HG03175 (cell line): ENCODE measurements around the gene ARCN1.
"Not testable (repeated sequence)": the region's sequence is repeated elsewhere in the genome, so short reads cannot be mapped to it uniquely, and the experiment has no call there.

Experiments used
- ATAC-seq: cut with Tn5 transposase; IDR thresholded peaks from one replicate; pipeline ENCODE4 v1.9.1; 2021; ENCODE audit warnings: mild to moderate bottlenecking, moderate library complexity; ENCODE audit not compliant: unreplicated experiment

Gene ARCN1

DNA sequence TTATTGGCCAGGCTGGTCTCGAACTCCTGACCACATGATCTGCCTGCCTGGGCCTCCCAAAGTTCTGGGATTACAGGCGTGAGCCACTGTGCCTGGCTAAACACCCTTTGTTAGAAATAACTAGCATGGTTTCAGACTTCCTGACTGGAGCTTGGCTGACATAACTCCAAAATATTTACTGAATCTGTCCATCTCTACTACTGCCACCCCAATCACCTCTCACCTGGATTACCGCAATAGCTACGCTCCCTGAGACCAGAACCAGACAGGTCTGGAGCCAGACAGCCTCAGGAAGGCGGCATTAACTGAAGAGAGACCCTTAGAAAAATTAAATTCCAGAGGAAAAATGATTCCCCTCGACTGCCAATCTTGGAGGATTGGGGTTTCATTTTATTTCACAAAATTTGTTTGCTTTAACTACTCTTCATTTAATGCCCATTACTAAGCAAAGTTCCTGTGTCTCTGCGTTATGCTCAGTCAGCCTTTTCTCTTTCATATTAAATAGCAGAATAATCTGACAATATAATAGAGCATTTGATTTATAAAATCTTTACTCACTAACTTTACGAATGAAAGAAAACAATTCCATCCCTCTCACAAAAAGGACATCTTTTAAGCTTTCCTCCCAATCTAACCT, 28.1 kb upstream of the ARCN1 start:
- ATAC-seq, result no peak

DNA sequence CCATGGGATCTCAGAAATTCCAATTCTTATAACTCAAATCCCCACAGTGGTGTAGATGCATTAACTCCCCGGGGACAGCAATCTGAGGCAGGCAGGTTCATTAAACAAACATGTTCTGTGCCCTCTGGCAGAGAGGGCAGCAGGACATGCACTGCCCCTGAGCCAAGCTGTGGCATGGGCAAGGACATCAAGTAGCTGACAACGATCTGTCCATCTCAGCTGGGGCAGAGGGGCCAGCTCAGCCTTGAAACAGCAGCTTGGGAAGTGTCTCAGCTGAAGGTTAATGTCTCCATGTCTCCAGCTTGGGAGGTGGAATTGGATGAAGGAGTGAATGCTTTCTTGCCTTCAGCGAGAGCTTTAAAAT, 27.6 kb upstream of the ARCN1 start:
- no peak for ATAC-seq

DNA sequence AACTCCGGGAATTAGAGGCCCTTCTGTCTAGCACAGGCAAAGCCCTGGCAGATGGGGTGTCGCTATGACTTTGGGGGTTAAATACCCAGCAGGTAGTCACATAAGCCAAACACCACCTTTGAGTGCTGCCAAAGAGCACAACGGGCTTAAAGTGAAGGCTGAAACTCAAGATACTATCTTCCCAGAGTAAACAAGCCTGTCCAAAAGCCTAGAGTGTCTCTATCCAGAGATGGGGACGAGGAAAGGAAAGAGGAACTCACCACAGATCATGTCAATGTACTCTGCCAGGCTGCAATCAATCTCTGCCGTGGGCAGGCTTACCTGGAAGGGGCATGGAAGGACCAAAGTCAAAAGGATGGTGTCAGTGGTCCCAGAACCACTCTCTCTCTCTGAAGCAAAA, 26.7 kb upstream of the ARCN1 start:
- no peak for ATAC-seq

DNA sequence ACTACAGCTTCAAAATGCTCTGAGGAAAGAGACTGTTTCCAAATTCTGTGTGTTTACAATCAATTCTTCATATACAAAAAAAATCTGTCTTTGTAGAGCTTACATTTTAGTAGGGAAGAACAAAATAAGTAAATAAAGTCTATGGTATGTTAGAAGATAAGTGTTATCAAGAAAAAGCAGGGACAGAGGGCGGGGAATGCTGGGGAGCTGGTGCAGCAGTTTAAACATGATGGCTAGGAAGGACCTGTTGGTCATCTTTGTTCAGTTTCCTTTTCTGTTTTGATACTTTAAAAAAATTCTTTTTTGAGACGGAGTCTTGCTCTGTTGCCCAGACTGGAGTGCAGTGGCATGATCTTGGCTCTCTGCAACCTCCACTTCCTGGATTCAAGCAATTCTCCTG, 25.1 kb upstream of the ARCN1 start:
- ATAC-seq, result no peak

DNA sequence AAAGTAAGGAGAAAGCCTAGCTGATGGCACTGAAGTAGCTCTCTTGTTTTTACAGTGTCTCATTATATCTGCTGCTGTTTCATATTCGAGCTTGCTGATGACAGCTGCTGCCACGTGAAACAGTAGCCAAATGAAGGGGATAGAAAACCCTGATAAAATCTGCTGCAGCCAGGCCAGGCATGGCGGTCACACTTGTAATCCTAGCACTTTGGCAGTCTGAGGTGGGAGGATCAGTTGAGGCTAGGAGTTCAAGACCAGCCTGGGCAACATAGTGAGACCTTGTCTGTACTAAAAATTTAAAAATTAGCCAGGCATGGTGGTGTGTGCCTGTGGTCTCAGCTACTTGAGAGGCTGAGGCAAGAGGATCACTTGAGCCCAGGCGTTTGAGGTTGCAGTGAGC, 19.9 kb upstream of the ARCN1 start:
- ATAC-seq, result no peak

DNA sequence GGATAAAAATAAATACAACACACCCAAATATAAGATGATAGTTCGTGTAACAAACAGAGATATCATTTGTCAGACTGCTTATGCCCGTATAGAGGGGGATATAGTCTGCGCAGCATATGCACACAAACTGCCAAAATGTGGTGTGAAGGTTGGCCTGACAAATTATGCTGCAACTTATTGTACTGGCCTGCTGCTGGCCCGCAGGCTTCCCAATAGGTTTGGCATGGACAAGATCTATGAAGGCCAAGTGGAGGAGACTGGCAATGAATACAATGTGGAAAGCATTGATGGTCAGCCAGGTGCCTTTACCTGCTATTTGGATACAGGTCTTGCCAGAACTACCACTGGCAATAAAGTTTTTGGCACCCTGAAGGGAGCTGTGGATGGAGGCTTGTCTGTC, 11.4 kb upstream of the ARCN1 start:
- no peak for ATAC-seq

DNA sequence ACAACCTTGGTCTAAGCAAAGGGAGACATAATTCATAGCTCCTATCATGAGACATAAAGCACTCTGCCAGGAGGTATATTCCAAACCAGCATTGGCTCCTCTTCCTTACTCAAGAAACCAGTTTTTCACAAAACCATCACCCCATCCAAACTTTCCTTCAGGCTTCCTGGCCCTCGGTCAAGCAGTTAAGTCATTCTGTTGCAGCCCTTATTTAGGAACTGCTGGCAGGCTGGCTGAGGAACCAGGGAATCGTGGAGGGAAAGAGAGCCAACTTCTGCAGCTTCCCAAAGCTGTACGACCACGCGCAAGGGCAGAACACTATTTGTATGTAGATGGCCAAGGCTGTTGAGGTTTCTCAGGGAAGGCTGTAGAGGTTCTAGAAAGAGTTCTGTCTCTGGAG, 7.2 kb upstream of the ARCN1 start:
- no peak for ATAC-seq

DNA sequence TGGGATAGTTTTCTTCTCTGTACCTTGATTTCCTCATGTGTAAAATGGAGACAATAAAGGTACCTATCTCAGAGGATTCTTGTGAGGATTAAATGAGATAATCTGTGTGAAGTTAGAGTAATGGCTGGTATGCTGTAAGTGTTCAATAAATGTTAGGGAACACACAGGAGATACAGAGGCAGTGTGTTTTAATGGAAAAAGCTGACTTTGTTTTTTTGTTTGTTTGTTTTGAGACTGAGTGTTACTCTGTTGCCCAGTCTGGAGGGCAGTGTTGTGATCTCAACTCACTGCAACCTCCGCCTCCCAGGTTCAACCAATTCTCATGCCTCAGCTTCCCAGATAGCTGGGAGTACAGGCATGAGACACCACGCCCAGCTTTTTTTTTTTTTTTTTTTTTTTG, 2.5 kb upstream of the ARCN1 start:
- ATAC-seq, result no peak

DNA sequence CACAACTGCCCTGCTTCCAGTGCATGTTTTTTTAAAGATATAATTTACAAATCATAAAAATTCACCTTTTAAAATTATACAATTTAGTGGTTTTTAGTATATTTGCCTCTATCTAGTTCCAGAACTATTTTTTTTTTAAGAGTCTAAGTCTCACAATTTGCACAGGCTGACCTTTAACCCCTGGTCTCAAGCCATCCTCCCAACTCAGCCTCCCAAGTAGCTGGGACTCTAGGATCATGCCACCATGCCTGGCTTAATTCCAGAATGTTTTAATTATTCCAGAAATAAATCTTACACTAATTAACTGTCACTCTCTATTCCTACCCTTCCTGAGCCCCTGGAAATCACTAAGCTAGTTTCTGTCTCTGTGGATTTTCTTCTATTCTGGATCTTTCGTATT, 1.4 kb upstream of the ARCN1 start:
- ATAC-seq, result no peak

DNA sequence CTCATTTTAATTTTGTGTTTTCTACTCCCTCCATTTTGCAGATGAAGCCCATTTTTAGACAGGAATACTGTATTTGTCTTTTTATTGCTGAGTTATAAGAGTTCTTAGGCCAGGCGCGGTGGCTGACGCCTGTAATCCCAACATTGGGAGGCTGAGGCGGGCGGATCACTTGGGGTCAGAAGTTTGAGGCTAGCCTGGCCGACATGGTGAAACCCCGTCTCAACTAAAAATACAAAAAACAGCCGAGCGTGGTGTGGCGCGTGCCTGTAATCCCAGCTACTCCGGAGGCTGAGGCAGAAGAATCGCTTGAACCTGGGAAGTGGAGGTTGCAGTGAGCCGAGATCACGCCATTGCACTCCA, 528 bp upstream of the ARCN1 start:
- ATAC-seq, result peak; percentile 8

DNA sequence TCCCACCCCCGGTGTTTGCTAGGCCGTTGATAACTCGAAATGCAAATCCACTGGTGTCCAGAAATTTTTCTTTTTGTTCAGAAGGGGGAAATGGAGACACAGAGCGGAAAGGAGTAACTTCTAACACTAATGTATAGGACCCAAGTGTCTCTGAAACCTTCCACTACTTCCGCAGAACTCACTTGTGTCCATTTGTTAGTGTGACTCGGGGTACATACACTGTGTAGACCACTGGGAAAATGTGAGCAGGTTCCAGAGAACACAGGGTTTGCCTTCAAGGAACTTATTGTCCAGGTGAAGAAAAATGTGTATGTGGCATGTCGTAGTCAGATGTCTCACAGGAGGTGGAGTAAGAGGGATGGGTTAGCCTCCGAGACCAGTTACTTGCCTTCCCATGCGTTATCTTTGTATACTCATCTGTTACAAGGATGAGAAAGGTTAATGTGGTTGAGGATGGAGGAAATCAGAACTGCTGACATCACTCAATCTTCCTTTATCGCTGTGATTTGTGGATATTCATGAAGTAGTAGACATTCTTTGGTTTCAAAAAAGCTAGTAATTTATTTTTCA, 857 bp downstream of the ARCN1 start:
- ATAC-seq, result peak; percentile 29

DNA sequence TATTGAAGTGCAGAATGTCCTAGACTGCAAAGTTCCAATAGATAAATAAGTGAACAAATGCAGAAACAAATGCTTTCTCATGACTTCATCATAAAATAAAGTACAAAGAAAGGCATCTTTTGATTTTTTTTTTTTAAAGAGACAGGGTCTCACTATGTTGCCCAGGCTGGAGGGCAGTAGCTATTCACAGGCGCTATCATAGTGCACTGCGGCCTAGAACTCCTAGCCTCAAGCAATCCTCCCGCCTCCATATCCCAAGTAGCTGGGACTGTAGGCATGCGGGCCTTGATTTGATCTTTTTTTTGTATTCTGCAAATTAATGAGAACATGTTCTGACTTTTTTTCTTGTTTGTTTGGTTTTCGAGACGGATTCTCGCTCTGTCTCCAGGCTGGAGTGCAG, 2.4 kb downstream of the ARCN1 start:
- no peak for ATAC-seq

DNA sequence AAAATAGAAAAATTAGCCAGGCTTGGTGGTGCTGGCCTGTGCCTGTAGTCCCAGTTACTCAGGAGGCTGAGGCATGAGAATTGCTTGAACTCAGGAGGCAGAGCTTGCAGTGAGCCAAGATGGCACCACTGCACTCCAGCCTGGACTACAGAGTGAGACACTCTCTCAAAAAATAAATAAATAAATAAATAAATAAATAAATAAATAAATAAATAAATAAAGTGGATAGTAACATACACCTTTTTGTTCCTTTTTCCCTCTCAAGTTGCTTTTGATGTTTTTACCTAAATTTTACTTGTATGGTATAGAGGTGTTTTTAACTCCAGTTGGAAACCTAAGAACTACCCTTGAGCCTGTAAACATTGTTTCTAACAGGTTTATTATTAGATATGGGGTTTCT, 5.8 kb downstream of the ARCN1 start:
- ATAC-seq, result not testable (repeated sequence)

DNA sequence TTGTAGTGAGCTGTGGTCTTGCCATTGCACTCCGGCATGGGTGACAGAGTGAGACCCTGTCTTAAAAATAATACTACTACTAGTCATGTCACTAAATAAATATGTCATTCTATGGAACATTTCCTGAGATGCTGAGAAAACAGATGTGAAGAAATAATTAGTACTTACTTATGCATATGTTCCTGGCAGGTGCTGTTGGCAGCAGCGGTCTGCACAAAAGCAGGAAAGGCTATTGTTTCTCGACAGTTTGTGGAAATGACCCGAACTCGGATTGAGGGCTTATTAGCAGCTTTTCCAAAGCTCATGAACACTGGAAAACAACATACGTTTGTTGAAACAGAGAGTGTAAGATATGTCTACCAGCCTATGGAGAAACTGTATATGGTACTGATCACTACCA, 8.8 kb downstream of the ARCN1 start:
- no peak for ATAC-seq

DNA sequence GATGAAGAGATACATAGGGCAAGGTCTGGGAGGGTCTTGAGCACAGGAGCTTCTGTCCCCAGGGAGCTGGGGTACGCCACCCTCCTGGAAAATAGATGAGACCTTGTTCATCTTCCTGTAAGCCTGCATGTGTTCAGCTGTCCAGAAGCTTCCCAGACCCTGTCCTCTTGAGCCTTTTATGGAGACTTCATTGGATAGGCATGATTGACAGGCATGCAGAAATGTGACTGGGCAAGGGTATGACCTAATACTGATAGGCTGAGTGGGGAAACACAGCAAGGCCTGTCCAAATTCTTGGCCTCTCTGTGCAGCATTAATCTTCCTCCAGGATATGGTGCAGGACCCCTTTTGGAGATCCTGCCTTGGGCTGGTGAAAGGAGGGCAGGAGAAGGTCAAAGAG, 15.7 kb downstream of the ARCN1 start:
- ATAC-seq, result no peak

DNA sequence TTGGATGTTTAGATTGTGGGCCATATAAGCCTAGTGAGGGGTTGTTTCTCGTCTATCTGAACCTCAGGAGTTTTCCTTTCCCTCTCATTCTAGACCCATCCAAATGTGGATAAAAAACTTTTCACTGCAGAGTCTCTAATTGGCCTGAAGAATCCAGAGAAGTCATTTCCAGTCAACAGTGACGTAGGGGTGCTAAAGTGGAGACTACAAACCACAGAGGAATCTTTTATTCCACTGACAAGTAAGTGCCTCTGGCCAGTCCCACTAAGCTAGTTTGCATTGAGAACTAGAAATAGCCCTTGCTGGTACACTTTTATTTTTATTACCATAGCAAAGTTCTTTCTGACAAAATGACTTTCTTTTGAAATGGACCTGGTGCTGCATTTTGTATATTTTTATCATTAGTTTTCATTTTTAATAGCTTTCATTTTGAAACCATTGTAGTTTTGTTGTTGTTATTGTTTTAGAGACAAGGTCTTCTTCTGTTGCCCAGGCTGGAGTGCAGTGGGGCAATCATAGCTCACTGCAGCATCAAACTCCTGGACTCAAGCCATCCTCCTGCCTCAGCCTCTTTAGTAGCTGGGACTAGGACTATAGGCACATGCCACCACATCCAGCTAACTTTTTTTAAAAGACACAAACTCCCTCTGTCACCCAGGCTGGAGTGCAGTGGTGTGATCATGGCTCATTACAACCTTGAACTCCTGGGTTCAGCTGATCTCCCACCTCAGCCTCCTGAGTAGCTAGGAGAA, 20.6 kb downstream of the ARCN1 start:
- no peak for ATAC-seq

DNA sequence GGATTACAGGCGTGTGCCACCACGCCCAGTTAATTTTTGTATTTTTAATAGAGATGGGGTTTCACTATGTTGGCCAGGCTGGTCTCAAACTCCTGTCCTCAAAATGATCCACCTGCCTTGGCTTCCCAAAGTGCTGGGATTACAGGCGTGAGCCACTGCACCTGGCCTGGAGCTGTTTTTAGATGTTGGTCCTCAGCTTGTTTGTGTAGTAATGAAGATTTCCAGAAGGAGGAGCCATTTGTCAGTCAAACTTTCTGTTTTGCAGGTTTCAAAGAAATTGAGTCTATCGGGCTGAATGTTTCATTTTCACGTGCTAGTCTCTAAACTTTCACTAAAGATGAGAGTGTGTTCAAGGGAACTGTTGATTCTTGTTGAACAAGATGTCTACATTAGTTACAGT, 22.8 kb downstream of the ARCN1 start:
- ATAC-seq, result not testable (repeated sequence)

DNA sequence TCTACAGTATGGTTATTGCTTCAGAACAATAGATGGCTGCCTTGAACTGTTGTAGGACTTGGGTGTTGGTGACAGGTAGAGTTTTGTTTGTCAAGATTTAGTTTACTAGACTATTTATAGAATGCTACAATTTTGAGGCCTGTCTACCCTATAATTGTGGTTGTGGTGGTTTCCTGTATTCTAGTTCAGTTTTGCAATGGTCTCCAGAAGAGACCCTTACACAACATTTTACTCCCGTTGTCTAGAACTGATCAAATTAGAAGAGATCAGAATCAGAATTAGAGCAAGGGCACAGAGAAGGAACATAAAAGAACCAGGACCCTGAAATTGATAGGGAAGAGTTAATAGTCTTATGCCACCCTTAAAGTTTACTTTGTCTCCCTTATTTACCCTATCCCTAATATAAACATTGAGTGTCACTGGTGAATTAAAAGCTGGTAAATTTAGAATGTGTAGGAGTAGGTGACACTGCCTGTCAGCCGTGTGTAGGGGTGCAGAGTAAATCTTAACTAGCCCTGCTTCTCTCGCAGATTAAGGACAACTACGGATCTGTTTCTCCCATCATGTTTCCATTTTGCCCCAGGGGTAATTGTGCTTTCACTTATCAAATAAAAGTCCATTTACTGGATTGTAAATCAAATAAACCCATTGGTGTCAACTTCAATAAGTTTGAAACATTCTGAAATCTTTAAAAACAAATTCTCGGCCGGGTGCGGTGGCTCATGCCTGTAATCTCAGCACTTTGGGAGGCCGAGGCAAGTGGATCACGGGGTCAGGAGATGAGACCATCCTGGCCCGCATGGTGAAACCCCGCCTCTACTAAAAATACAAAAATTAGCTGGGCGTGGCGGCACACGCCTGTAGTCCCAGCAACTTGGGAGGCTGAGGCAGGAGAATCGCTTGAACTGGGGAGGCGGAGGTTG, 24.3 kb downstream of the ARCN1 start:
- no peak for ATAC-seq

DNA sequence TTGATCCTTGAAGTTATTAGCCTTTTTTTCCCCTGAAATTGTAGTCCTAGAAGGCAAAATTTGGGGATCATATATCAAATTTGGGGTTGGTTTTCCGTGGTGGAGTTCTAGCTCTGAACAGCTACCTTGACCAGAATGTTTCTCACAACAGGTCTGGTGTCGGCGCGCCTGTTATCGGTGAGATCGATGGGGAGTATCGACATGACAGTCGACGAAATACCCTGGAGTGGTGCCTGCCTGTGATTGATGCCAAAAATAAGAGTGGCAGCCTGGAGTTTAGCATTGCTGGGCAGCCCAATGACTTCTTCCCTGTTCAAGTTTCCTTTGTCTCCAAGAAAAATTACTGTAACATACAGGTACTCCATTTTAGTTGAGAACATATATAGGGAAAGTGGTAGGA, 25.3 kb downstream of the ARCN1 start:
- ATAC-seq, result no peak

DNA sequence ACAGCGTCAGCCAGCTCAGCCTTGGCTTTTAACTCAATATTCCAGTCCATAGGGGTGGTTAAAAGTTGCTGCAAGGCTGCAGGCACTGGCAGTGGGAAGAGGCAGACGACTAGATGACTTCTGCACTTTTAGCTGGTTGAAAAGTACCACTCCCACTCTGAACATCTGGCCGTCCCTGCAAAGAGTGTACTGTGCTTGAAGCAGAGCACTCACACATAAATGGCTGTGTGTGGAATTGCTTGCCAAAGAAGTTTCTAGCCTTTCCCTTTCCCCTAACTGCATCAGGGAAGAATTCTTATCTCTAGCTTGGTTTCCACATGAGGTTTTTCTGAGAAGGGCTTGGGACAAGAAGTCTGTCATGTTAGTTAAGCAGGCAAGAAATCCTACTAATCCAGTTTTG, 30.1 kb downstream of the ARCN1 start:
- ATAC-seq, result no peak

DNA sequence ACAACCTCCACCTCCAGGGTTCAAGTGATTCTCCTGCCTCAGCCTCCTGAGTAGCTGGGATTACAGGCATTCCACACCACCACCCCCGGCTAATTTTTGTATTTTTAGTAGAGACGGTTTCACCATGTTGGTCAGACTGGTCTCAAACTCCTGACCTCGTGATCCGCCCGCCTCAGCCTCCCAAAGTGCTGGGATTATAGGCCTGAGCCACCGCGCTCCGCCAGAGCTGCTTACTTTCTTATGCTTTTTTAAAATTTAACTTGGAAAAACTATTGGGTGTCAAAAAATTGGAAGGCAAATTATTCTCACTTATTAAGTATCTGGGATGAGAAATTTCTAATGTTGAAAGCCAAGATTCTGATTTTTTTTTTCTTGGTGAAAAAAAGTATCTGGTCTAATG, 31.5 kb downstream of the ARCN1 start:
- ATAC-seq, result not testable (repeated sequence)

DNA sequence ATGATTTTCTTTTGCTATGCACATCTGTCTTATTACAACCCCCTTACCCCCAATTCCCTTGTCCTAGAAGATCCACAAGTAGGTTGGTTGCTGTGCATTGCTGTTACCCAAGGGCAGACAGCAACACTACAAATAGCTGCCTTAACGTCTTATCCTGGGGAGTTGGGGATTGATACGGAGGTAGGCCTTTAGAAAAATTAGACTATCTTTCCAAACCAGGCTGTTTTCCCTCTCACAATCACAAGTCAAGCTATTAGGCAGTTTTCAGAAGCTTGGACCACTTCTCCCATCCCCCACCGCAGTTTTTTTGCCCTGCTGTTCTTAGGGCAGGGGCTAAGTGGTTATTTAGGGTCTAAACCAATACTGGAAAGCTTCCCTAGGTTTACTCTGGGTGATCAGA, 32.4 kb downstream of the ARCN1 start:
- ATAC-seq, result no peak
